K562 (cell line): ENCODE results near the gene COPS9. TPM values are rescaled to one million over a fixed set of nuclear protein-coding genes. Genes with fewer than 3 reads are reported as not detected.

Source experiments
- ATAC-seq: fragments of 200-7000 bp; cut with Tn5 transposase; 3 replicates; pipeline ENCODE4 v1.9.1; 2020; ENCODE audit warnings: moderate library complexity
- BruUV-seq: library from RNA; stranded (reverse); fragments of 400-500 nt; replicated peaks from 2 replicates; lab custom pipeline; 2021; lab: Mats Ljungman, UMichigan
- CTCF ChIA-PET: fragments of 300-600 bp; formaldehyde crosslinking; extraction: SDS; loops from one replicate; lab custom pipeline; 2021; ENCODE audit warnings: low intra/inter-chr PET ratio; lab: Yijun Ruan, JAX
- POLR2A ChIA-PET: fragments of 300-600, 350-650 bp; sonication (Branson Sonifier 250); formaldehyde crosslinking; extraction: SDS; loops from one replicate; lab custom pipeline; 2021; ENCODE audit warnings: antibody characterized with exemption, inconsistent platforms; lab: Yijun Ruan, JAX
- DNase-seq, 4 experiments: peaks; one replicate each; pipeline versions ENCODE4 v3.0.0 to v3.0.0-alpha.2; 2011 to 2018; ENCODE audit warnings: low spot score in 3 of 4, mixed read lengths in 3 of 4; ENCODE audit errors: extremely low read depth in 1 of 4
- FAIRE-seq: peaks from 2 replicates; lab custom pipeline; 2011; peaks lifted over from hg19 to GRCh38; lab: Jason Lieb, UNC
- H2AFZ ChIP-seq: 2 replicates; pipeline ENCODE4 v1.6.0; 2011; ENCODE audit warnings: low read depth, low read length, control low read depth, inconsistent platforms
- H3K27ac ChIP-seq: fragments of 200-600 bp; 3 replicates; pipeline ENCODE4 v1.8.0; 2011; ENCODE audit warnings: low read depth, mild to moderate bottlenecking, control low read depth, inconsistent platforms, low read length, moderate library complexity, mixed read lengths; ENCODE audit errors: extremely low read depth
- H3K27me3 ChIP-seq, 2 experiments: fragments of 300-600 bp in 1 of 2; 2 replicates in 1 of 2; 3 replicates in 1 of 2; pipeline versions ENCODE4 v1.6.0 to v1.8.0; 2011; ENCODE audit warnings: inconsistent platforms in 2 of 2, low read length in 2 of 2, mild to moderate bottlenecking in 1 of 2, mixed read lengths in 1 of 2, moderate library complexity in 1 of 2; ENCODE audit not compliant: control insufficient read depth in 2 of 2, insufficient read depth in 2 of 2
- H3K36me3 ChIP-seq: fragments of 300-600 bp; 3 replicates; pipeline ENCODE4 v1.8.0; 2011; ENCODE audit warnings: mild to moderate bottlenecking, low read length, inconsistent platforms; ENCODE audit not compliant: control insufficient read depth, insufficient read depth
- H3K4me1 ChIP-seq, 2 experiments: fragments of 200-600 bp in 1 of 2; replicated peaks in 1 of 2; 2 replicates in 1 of 2; 3 replicates in 1 of 2; pipeline versions ENCODE4 v1.5.1 to v1.8.0; 2011; ENCODE audit warnings: inconsistent platforms in 2 of 2, low read length in 2 of 2, mild to moderate bottlenecking in 1 of 2, mixed read lengths in 1 of 2, moderate library complexity in 1 of 2; ENCODE audit not compliant: control insufficient read depth in 2 of 2, insufficient read depth in 2 of 2
- H3K4me2 ChIP-seq: 2 replicates; pipeline ENCODE4 v1.6.1; 2011; ENCODE audit warnings: low read length, control low read depth, inconsistent platforms, mixed read lengths; ENCODE audit not compliant: insufficient read depth
- H3K4me3 ChIP-seq: fragments of 200-600 bp; sonication (generic), shearing (Covaris generic); 2 replicates; pipeline ENCODE4 v1.5.1; 2016; ENCODE audit warnings: control low read depth, inconsistent platforms
- H3K79me2 ChIP-seq: fragments of 200-600 bp; 3 replicates; pipeline ENCODE4 v1.8.0; 2011; ENCODE audit warnings: low read length, inconsistent platforms; ENCODE audit not compliant: control insufficient read depth, insufficient read depth
- H3K9ac ChIP-seq, 2 experiments: 2 replicates each; pipeline versions ENCODE4 v1.6.0 to v1.6.1; 2011; ENCODE audit warnings: low read depth in 2 of 2, low read length in 2 of 2, control low read depth in 1 of 2, inconsistent platforms in 1 of 2, mild to moderate bottlenecking in 1 of 2, mixed read lengths in 1 of 2; ENCODE audit not compliant: insufficient read depth in 1 of 2
- H3K9me1 ChIP-seq: one replicate; pipeline ENCODE4 v1.6.0; 2011; ENCODE audit warnings: inconsistent platforms, mild to moderate bottlenecking, low read length, moderate library complexity; ENCODE audit not compliant: control insufficient read depth, insufficient read depth
- H3K9me3 ChIP-seq: replicated peaks from 2 replicates; pipeline ENCODE4 v1.5.1; 2011; ENCODE audit warnings: low read depth, low read length, inconsistent platforms; ENCODE audit not compliant: control insufficient read depth, insufficient read depth
- H4K20me1 ChIP-seq: replicated peaks from 2 replicates; pipeline ENCODE4 v1.6.1; 2011; ENCODE audit warnings: low read length, inconsistent platforms, mixed read lengths; ENCODE audit not compliant: control insufficient read depth, insufficient read depth
- BDP1 ChIP-seq: IDR thresholded peaks from 3 replicates; pipeline ENCODE4 v1.6.1; 2011; ENCODE audit not compliant: insufficient read length, insufficient read depth
- HDAC1 ChIP-seq, 2 experiments: fragments of 450-650 bp; IDR thresholded peaks; 2 replicates each; pipeline ENCODE4 v1.6.1; 2016 to 2017; ENCODE audit warnings: inconsistent platforms in 1 of 2, mild to moderate bottlenecking in 1 of 2, moderate library complexity in 1 of 2
- MGA ChIP-seq: fragments of 450-650 bp; IDR thresholded peaks from 2 replicates; pipeline ENCODE4 v1.6.1; 2016; ENCODE audit warnings: mild to moderate bottlenecking, moderate library complexity
- PKNOX1 ChIP-seq: fragments of 450-650 bp; IDR thresholded peaks from 2 replicates; pipeline ENCODE4 v1.6.1; 2016
- SIN3B ChIP-seq: fragments of 450-650 bp; IDR thresholded peaks from 2 replicates; pipeline ENCODE4 v1.6.1; 2017; ENCODE audit warnings: low read depth, mild to moderate bottlenecking, moderate library complexity
- SMAD3 ChIP-seq: fragments of 450-650 bp; formaldehyde crosslinking; conservative IDR thresholded peaks from 2 replicates; pipeline ENCODE4 v1.4.0; 2020; ENCODE audit warnings: mild to moderate bottlenecking
- SUPT5H ChIP-seq: fragments of 450-650 bp; IDR thresholded peaks from 2 replicates; pipeline ENCODE4 v1.6.1; 2016
- THRAP3 ChIP-seq: fragments of 450-650 bp; IDR thresholded peaks from 2 replicates; pipeline ENCODE4 v1.6.1; 2016; ENCODE audit warnings: mild to moderate bottlenecking, inconsistent platforms, borderline replicate concordance
- ZNF780A ChIP-seq: fragments of 250-450 bp; sonication (Bioruptor Pico); IDR thresholded peaks from 2 replicates; pipeline ENCODE4 v1.5.0; 2021; ENCODE audit warnings: mild to moderate bottlenecking
- ZNF830 ChIP-seq: fragments of 250-450 bp; sonication (Bioruptor Pico); IDR thresholded peaks from 2 replicates; pipeline ENCODE4 v1.5.0; 2021; ENCODE audit warnings: mild to moderate bottlenecking
- WGBS: fragments of 100-300 bp; shearing (Covaris generic); methylation state at CpG from one replicate; pipeline ENCODE4 v1.1.6; 2016; ENCODE audit warnings: low coverage, mixed read lengths; ENCODE audit not compliant: insufficient coverage; ENCODE audit errors: missing lambda C conversion rate; 5-methylcytosine and 5-hydroxymethylcytosine counted together
- in situ Hi-C: fragments of 300-500 bp; cut with MboI; formaldehyde crosslinking; loops from 4 replicates; pipeline ENCODE4 v1.15.0; 2018; ENCODE audit warnings: inconsistent platforms, mixed read lengths
- intact Hi-C: fragments of 100-400 bp; cut with micrococcal nuclease; formaldehyde crosslinking; loops from 2 replicates; pipeline ENCODE4 v1.14.2; 2022
- polyA plus RNA-seq, 8 experiments: library from polyadenylated mRNA; depleted of rRNA in 4 of 8; stranded (reverse) in 5 of 8; unstranded in 3 of 8; fragments of >200 nt; fragmentation: Nextera tagmentation in 2 of 8; fragmentation: Illumina TruSeq in 1 of 8; extraction: Ambion mirVana in 2 of 8; extraction: Trizol in 1 of 8; gene quantifications; 2 replicates each; pipeline versions ENCODE4 v1.2.1 to v1.2.3, GENCODE V29; 2011 to 2014; ENCODE audit warnings: inconsistent platforms in 1 of 8, missing spikeins in 1 of 8
- total RNA-seq, 7 experiments: library from RNA; depleted of rRNA in 6 of 7; stranded (reverse); fragments of >200 nt in 6 of 7; fragmentation: Illumina TruSeq in 2 of 7; extraction: Trizol in 2 of 7; gene quantifications; 2 replicates each; pipeline versions ENCODE4 v1.2.1 to v1.2.3, GENCODE V29; 2011 to 2021; ENCODE audit warnings: low replicate concordance in 1 of 7

Gene COPS9
- total and polyA plus RNA-seq, 9 of the 15 experiments (the other 6 are each of a cell fraction or from before 2014, with no cell fraction given): 55.0 to 281 (median 99.9) TPM

GRCh38 chr2:240137596-240138253, 1.6 kb upstream of the COPS9 start:
- no TSS peak for BruUV-seq
- in situ Hi-C loops: no loop called here
- ChIA-PET CTCF (no interaction called here), POLR2A (no interaction called here)
- WGBS: 44% methylated on average over 8 of the region's 19 CpGs
- Histone ChIP-seq H2AFZ (no peak overlapping the region), H3K27me3 (peaks cover 0 to 42% of the 10 kb centered on the region in 2 experiments; a peak in 3 of 5 replicates), H3K9me3 (no peaks in the 10 kb centered on the region), H3K36me3 (peaks cover 11% of the 10 kb centered on the region; the same call in 1 of the 3 replicates), H3K79me2 (peaks cover 19% of the 10 kb centered on the region), H3K9ac (no peak overlapping the region), H3K9me1 (no peaks in the 10 kb centered on the region), H3K4me1 (peaks cover 0 to 16% of the 10 kb centered on the region in 2 experiments; a peak in 2 of 5 replicates), H3K27ac (no peak overlapping the region), H3K4me2 (no peak overlapping the region), H3K4me3 (no peak overlapping the region), H4K20me1 (no peaks in the 10 kb centered on the region)
- TF ChIP-seq THRAP3: no peak
- no peak for TF ChIP-seq SIN3B
- TF ChIP-seq HDAC1 (IDR thresholded peaks at IDR 0.05): no peak
- TF ChIP-seq ZNF830 (CRISPR knock-in tag): no peak
- TF ChIP-seq PKNOX1: no peak
- TF ChIP-seq ZNF780A (CRISPR knock-in tag): no peak
- no peak for TF ChIP-seq SUPT5H
- no peak for TF ChIP-seq BDP1
- TF ChIP-seq SMAD3 (CRISPR knock-in tag): no peak
- TF ChIP-seq MGA: no peak
- ATAC-seq (no peak), DNase-seq (no peak), FAIRE-seq (no peak)
- intact Hi-C loops: no loop called here
